Nucleus accumbens (tissue), 56 donors: ENCODE measurements around the gene ATP10A.

Experiments used
- DNase-seq, 56 donors: peaks; one replicate each; lab custom pipeline; 2025; lab: John Stamatoyannopoulos, UW

Gene ATP10A

GRCh38 chr15:25863111-25863967, at the start of gene ATP10A:
ATP10A (minus strand) TSS chr15:25863327; CDS start chr15:25863096, 231 bp downstream.
- no peak for DNase-seq

DNA sequence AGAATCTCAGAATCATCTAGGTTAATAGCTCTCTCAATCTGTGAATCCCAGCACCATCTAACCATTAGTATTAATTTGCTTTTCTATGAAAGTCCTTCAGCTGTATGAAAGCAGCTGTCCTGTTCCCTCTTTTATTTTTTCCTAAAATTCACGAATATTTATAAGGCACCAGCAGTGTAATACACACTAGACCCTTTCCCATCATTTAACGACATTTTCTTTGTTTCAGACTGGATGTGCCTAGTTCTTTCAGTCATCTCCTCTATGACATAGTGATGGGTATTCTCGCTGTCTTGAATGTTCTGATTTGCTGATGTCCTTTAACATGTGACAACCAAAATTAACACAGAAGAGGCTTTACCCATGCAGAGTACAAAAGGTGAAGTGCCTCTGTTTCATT, 48.9 kb upstream of the ATP10A start:
- no peak for DNase-seq

DNA sequence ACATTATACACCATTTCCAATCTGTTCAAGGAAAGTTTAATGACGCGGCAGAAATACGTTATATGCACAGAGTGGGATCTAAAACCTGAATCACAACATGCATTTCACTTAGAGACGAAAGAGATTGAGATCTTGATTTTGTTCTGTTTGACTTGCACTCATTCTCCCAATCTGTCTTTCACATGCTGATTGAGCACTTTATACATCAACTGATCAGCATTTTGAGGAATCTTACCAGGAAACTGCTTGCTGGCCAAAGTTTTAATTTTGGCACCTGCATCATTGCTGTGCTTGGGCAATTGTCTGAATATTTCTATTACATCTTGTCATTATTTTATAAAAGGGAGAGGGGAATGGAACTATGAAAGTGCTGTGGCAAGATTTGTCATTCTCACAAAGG, 47.7 kb upstream of the ATP10A start:
- DNase-seq, result no peak

- no peak for DNase-seq
Observed at GRCh38 chr15:25909806-25910205, 46.7 kb upstream of the ATP10A start.

DNA sequence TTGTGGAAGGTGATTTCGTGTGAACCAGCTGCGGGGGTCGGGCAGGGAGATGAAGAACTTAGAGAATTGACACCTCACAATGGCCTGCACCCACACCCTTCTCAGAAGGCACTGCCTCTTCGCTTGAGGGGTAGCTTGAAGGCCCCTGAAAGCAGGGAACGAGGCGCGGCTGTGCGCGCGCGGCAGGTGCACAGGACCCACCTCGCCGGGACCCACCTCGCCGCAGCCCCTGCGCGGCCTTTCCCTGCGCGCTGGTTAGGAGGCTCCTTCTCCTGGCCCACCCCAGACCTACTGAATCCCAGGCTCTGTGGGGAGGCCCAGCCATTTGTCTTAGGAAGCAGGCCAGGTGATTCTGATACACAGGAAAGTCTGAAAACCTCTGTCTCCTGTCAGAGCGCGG, 46.2 kb upstream of the ATP10A start:
- DNase-seq, result no peak

GRCh38 chr15:25905140-25905539, 42.0 kb upstream of the ATP10A start:
- no peak for DNase-seq

DNA sequence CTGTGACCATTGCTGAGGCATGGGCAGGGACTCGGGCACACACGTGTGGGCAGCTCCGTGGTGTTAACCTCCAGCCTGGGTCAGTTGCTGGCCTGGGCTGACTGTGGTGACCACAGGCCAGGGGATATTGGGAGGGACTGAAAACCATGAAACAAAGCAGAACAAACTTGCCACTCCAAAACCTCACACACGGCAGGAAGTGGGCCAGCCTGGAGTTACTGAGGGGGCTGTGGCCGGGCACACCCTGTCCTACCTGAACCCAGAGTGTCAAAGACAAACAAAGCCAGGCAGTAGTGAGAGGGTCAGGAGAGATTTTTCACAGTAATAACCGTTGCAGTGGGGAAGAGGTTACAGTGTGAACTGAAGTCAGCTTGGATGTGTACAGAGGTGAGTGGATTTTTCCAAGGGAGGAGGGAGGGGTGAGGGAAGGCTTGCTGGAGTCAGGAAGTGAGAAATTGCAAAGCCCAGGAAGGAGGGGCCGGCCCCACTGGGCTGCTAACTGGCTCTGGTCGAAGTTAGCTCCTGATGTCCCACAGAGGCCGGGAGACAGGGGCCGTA, 40.0 kb upstream of the ATP10A start:
- no peak for DNase-seq

- no peak for DNase-seq
Observed at GRCh38 chr15:25901811-25902605, 38.9 kb upstream of the ATP10A start.

DNA sequence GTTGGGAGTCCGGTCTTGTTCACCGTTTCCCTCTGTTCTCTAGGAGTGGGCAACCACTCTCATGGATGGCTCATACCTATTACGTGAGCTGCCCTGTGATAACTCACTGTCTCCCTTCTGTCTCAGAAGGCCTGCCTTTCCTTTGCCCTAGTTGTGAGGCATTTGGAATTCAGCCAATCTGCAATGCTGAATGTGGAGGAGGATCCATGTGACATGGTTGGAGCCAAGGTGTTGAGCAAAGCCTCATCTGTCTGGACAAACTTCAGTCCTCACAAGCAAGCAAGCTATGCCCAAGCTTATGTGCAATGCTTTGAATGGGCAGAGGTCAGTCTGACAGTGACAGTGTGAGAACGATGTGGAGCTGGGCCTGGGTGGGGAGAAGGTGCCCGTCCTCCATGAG, 37.8 kb upstream of the ATP10A start:
- DNase-seq, result no peak

DNA sequence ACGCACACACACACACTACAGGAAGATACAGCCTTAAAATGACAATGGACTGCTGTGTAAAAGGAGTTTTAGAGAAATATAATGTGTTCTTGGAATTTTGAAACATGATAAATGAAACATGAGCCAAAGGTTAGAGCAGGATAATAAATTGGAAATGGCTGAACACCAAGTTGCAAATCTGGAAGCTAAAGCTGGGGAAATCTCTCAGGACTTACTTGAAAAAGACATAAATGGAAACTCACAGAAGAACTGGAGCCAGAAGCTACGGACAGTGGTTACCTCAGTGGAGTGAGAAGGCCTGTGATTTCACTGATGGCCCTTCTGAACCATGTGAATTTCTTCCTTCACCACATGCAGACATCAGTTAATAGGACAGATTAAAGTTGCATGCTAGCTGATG, 37.3 kb upstream of the ATP10A start:
- no peak for DNase-seq

GRCh38 chr15:25899870-25900269, 36.7 kb upstream of the ATP10A start:
- DNase-seq, result no peak

DNA sequence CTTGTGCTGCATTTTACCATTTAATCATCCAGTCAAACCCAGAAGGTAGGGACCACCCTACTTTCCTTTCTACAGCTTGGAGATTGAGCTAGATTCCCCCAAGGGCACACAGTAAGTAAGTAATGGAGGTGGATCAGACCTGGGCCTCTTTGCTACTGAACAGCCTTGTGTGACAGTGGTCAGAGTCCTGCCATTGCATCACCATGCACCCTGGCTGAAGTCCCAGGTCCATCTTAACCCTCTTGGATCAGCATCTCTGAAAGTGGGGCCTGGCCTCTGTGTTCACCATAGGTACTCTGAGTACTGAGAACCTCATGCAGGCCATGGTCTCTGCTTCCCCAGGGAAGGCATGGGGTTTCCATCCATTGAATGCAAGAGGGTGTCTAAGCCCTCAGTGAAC, 34.5 kb upstream of the ATP10A start:
- no peak for DNase-seq

DNA sequence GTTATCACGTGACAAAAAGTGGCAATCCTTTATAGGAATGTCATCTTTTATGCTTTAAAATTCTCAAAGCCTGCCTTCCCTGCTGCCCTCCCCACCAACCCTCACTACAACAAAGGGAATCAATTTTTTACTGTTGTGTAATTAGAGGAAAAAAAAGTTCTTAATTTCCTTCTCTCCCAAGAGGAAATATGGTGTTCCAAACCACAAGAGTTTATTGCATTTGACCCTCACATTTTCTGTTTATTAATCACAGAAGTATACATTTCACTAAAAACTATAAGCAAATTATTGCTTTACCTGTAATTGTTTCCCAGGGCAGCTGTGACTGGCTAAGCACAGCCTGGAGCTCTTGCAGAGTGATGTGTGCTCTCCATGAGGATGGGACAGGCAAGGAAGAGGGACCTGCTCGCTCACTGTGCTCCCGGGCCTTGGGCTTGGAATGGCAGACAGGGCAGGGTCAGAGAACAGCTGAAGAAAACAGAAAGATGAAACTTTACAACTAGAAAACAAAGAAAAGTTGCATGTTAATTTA, 31.3 kb upstream of the ATP10A start:
- no peak for DNase-seq

- no peak for DNase-seq
Observed at GRCh38 chr15:25893596-25893995, 30.5 kb upstream of the ATP10A start.

DNA sequence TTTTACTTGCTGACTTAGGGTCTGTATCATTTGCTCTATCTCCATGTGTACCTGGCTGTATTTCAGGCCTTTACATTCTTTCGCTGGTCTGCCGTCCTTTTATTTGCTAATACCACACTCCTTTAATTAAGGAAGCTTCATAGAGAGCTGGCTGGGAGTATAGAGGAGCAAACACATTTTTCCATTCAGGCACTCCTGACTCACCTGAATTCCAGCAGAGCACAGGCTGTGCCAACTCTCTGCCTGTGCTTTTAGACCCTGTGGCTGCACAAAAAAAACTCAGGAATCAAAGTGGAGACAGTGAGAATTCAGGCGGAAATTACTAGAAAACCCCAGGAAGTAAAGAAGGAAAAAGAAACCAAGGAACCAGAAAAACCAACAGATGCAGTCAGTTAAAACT, 29.0 kb upstream of the ATP10A start:
- DNase-seq, result no peak

GRCh38 chr15:25891081-25891480, 28.0 kb upstream of the ATP10A start:
- no peak for DNase-seq

- no peak for DNase-seq
Observed at GRCh38 chr15:25890529-25890928, 27.4 kb upstream of the ATP10A start.

DNA sequence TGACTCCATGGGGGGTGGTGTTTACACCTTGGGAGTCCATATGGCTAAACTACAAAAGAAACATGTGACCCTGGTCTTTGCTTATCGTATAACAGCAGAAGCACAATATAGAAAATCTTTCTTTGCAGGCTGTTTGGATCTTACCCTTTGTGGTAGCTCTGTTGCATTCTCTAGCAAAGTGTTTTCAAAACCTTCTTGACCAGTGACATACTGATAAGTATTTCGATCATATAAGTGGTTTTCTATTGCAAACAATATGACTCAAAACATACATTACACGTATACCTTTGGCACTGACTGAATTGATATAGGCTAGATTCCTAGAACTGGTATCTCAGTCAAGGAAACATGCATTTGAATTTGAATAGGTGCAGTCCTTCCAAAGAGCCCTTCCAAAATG, 24.7 kb upstream of the ATP10A start:
- no peak for DNase-seq

DNA sequence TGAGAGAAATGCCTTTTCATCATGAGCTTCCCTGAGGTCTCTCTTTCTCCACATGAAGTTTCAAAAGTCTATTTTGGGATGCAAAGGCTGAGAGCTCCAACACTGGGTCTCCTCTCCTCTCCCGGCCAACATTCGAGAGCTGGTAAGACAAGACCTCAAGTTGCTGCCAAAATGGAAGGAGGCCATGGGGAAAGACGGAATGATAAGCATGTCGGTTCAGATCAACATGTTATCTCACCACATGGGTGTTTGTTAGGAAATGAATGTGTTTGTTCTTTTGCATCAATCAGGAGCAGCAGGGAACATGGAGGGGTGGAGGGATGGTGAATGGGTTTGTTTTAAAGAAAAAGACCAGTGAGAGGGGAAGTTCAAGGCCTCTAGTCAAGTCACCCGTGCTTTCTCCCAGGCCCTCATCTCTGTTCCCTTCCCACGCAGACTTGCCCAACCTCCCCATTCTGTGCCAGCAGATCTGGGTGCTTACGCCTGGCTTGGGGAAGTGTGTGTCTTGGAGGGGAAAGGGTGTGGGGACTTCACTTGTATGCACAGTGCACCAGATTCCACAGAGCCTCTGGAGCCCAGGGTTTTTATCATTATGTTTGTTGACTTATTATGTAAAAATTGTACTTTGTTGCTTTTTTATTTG, 23.5 kb upstream of the ATP10A start:
- DNase-seq, result no peak

- DNase-seq, result no peak
Observed at GRCh38 chr15:25884370-25884769, 21.2 kb upstream of the ATP10A start.
